Stimulated activated CD4-positive, alpha-beta T cell treated with anti-CD3 and anti-CD28 coated beads, Interleukin-2, amount 100 ng/mL, for 48 hours (primary cell): ENCODE data around the gene SEPTIN5.

Experiments used
- DNase-seq, 2 donors: peaks; one replicate each; pipeline ENCODE4 v3.0.0-alpha.2; 2020

The SEPTIN5 gene

DNA sequence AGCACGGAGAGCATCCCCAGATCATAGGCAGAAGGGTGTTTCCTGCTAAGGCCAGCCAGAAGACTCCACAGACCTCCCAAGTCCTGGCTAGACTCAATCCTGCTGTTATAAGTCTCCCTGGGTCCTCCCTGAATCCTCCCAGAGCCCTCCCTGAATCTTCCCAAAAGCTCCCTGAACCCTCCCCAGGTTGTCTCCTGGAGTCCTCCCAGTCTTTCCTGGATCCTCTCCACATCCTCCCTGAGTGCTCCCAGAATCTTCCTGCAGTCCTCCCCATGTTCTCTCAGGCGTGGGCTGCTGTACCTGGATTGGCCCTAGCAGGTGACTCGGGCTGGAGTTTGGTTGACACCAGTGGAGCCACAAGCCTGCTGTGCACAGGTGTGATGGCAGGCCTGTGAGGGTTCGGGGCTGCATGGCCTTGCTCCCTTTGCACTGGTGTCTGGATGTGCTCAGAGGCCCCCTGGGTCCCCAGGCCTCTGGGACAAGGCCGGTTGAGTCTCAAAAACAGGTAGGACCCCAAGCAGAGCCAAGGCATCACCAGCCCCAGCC, 20.6 kb downstream of the SEPTIN5 start:
- DNase-seq, result no peak

- DNase-seq, result no peak
These were observed 21.6 kb downstream of the SEPTIN5 start for GRCh38 chr22:19735665-19736510.

DNA sequence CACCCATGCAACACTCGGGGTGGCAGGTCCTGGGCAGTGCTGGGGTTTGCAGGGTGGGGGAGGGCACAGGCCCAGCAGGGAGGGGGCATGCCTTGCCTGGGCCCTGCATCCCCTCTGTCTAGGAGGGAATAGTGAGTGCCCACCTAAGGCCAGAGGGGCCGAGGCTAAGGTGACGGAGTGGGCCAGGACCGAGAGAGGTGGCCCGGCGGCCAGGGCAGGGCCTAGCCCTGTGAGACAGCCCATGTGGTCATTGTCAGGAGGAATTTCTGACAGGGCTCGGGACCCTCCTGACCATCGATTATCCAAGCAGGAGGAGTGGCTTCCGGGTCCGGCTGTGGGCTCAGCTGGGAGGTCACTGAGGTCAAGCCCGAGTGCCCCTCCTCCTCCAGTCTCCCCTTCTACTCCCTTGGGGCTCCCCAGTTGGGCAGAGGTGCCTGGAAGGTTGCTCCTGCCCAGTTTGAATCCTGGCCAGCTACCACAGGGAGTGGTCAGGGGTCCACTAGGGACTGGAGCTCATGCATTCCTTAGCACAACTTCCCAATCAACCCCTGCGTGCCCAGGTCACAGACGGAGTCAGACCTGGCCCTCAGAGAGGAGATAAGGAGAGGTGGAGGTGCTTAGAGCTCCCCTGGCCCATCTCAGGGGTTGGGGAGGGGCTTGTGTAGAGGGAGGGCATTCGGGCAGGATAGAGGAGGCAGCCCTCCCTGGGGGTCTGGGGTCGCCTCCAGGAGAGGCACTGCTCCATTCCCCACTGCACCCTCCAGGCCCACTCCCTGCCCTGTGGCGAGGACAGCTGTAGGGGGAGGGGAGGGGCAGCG, 23.8 kb downstream of the SEPTIN5 start:
- DNase-seq, result no peak

DNA sequence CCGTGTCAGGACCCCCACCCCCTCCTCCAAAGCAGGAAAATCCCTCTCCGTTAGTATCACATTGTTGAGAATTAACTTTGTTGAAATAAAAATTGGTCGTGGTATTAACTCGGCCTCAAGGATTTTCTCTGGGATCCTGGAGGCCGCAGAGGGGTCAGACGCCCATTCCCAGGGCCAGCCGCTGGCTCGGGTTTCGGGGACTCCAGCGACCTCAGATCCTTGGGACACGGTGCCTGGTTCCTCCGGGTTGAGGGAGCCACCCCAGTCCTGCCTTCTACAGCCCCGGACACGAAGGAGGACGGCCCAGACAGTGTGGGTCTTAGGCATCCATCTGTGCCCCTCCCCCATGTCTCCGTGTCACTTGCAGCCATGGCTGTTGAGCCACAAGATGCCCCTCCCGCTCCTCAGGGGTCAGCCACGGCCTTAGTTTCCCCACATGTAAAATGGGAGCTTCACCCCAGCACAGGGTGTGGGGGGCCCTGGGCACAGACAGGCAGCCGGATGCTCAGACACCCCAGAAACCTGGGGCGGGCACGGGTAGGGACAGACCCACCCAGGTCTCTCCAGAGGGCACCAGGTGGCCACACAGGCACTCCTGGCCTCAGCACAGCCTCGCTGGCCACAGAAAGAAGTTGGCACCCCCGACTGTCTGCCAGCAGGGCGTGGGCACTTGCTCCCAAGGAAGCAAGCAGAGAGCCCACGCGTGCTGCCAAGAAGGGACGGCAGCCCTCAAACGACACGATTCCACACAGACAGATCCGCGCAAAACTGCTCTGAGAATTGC, 24.6 kb downstream of the SEPTIN5 start:
- DNase-seq, result no peak

GRCh38 chr22:19739448-19739895, 25.2 kb downstream of the SEPTIN5 start:
- DNase-seq, result no peak

DNA sequence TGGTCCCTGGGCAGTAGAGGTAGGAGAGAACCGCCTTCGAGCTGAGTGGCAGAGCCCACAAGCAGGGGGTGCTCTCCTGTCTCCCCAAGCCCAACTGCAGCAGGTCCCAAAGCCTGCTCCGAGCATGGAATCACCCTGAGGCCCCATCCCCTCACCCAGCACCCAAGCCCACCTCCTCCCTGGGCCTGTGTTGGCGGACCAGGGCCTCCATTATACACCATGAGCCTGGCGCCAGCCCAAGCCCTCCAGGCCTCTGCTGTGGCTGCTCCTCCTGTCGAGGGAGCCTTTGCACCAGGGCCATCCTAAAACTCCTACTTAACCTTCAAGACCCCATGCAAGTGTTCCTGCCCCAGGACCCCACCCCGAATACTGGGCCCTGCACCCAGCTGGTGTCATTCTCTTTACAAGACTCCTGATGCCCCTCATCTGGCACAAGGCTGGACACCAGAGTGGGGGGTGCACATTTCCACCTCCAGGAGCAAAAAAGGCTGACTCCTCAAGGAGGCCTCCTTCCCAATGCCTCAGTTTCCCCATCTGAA, 25.7 kb downstream of the SEPTIN5 start:
- DNase-seq, result no peak

- DNase-seq, result no peak
These were observed 26.3 kb downstream of the SEPTIN5 start for GRCh38 chr22:19740586-19740985.

DNA sequence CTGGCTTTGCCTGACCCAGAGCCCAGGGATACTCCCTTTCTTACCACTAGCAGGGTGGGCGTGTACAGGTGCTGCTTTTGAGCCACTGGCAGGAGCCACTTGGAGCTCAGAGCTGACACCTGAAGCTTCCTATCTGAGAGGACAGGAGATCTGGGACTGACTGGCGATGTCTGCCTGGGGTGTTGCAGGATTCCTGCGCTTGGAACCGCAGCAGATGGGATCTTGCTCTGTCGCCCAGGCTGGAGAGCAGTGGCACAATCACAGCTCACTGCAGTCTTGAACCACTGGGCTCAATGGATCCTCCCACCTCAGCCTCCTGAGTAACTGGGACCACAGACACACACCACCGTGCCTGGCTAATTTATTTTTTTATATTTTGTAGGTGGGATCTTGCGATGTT, 26.8 kb downstream of the SEPTIN5 start:
- no peak for DNase-seq

DNA sequence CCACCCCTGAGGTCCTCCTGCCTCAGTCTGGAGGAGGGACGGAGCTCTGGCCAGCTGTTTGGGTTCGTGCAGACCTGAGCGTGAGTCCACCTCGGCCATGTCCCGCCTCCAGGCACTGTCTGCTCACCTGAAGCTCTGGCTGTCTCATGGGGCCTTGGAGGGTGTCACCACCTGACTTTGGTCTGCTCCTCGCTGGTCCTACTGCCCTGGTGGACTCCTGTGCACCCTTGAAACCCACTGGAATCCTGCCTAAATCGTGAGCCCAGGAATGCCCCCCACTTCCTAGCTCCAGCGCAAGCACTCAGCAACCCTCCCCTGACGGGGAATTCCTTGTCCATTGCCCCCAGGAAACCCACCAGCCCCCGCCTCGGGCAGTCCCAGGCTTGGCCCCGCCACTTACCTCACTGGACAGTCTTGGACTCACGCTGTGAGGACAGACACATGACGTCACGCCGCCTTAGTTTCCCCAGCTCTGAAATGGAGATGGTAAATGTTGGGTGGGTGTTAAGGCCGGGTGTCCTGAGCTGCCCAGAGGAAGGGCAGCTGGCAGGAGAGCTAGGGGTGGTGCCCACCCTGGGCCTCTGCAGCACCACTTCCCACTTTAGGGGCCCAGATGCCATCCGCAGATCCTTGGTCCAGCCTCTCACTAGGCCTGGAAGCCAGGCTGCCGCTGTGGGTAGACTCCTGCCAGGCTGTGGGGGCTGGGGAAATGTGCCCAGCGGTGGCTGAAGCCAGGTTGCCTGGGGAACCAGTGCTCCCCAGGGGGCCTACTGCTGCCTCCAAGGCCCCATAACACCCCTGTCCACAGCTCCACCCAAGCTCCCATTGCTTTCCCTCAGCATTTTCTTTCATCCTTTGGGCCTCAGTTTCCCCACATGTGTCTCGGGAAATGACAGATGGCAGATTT, 28.1 kb downstream of the SEPTIN5 start:
- no peak for DNase-seq

GRCh38 chr22:19743081-19743480, 28.8 kb downstream of the SEPTIN5 start:
- DNase-seq, result no peak

DNA sequence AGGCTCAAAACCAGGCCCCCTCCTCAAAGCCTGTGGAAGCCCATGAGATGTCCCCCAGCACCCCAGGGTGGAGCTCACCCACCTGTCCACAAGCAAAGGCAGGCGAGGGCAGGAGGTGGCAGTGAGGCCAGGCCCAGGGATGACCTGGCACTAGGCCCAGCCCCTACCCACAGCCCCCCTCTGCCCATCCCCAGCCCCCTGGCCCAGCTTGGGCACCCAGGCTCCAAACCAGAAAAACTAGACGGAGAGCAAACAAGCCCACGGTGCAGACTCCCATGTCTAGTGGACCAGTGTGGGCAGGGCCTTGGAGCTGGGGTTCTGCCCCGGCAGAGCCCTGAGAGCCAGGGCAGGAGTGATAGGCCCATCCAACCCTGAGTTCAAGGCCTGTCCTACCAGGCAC, 29.3 kb downstream of the SEPTIN5 start:
- DNase-seq, result no peak

DNA sequence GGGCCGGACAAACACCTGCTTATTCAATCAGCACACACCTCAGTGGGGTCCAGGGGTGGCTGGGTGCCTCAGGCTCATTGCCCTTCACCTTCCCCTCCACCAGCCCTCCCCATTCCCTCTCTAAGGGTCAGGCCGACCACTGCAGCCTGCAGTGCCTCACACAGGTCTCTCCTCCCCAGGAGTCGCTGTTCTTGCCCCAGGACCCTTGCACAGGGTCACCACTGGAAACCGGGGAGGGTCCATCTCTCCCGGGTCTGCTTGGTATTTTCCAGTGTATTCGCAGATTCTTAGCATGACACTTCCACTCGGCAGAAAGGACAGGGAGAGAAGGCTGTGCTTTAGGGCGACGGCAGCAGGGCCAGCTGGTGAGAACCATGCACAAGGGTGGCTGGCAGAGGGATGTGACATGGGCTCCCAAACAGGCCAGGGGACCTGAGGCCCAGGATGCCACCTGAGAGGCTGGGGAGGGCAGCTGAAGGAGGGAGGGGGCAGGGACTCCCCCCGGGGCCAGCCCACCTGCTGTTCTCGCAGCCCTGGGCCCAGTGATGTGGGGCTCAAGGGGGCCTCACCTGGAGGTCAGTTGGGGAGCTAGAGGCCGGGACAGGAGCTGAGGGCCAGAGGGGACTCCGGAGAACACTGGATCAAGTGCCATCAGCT, 30.2 kb downstream of the SEPTIN5 start:
- DNase-seq, result no peak

GRCh38 chr22:19745155-19746101, 31.1 kb downstream of the SEPTIN5 start:
- no peak for DNase-seq

- no peak for DNase-seq
These were observed 32.4 kb downstream of the SEPTIN5 start for GRCh38 chr22:19746726-19747125.

GRCh38 chr22:19747551-19747950, 33.2 kb downstream of the SEPTIN5 start:
- no peak for DNase-seq

DNA sequence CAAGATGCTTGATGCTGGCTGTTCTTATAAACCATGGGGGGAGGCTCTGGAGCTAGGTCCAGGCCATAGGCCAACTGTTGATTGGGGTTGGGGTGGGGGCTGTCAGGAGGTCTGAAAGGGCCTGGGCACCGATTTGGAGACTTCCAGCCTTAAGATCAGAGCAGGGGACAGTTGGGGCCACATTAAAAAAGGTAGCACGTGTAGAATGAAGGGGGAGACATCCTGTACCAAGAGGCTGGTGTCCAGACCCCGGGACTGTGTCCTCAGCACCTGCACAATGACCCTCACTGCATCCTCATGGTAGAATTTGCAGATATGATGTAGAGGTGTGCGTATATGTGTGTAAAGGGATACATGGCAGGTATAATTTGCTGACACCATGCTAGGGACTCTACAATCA, 33.8 kb downstream of the SEPTIN5 start:
- DNase-seq, result no peak

DNA sequence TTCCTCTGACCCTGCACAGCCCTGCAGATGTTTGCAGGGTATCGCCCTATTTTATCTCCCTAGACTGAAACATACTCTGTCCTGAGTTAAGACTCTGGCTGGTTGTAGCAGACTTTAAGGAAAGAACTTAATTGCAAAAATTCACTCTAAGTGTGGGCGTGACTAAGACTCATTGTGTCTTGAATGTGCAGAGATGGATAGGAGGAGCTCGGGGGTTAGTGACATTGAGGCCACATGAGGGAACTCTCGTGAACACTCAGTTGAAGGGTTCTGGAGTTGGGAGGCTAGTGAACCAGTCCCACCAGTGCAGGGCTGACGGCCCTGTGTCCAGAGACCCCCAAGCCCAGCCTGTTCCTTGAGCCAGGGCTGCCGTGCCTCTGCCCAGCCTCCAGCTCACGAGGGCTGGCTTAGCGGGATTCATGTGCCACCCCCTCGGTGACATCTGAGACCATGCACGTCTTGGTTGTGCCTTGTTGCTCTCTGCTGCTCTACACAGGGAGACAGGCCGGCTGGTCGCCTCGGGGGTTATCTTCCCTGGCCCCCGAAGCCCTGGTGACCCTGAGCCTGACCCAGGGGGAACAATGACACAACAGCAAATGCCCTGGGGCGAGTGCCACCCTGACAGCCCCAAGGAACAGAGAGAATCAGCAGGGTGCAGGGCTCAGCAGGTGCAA, 34.8 kb downstream of the SEPTIN5 start:
- DNase-seq, result no peak

DNA sequence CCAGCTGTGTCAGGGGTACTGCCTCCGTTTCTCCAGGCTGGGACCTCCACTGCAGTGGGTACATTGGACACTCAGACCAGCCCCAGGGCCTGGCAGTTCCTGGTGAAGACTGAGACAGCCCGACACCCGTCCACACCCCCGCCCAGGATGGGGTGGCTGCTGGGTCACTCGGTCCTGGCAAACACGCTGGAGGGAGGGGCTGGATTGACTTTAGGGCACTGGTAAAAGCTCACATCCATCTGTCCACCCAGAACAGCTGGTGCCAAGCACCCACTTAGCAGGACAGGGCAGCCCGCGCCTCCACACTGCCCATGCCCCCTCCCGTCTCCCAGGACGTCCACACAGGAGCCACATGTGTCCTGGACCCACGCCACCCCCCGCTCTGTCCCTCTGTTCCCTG, 35.6 kb downstream of the SEPTIN5 start:
- no peak for DNase-seq
